Astrocyte (in vitro differentiated cells and primary cell): Measurements from ENCODE around the gene MYO1G. TPM values are rescaled to one million over a fixed set of nuclear protein-coding genes. Genes with fewer than 3 reads are reported as not detected.

ENCODE experiments used
- DNase-seq: peaks from one replicate; pipeline ENCODE4 v3.0.0-alpha.2; 2010; ENCODE audit warnings: low read depth
- FAIRE-seq: peaks from 2 replicates; lab custom pipeline; 2011; peaks lifted over from hg19 to GRCh38; lab: Jason Lieb, UNC
- H2AFZ ChIP-seq: 2 replicates; pipeline ENCODE4 v1.6.0; 2012; ENCODE audit warnings: low read depth, low read length, inconsistent platforms
- H3K27ac ChIP-seq: 2 replicates; pipeline ENCODE4 v1.5.1; 2011; ENCODE audit warnings: low read depth, low read length, inconsistent platforms
- H3K27me3 ChIP-seq: 2 replicates; pipeline ENCODE4 v1.6.0; 2011; ENCODE audit warnings: low read length, inconsistent platforms; ENCODE audit not compliant: insufficient read depth
- H3K36me3 ChIP-seq: 2 replicates; pipeline ENCODE4 v1.5.1; 2011; ENCODE audit warnings: low read length, inconsistent platforms; ENCODE audit not compliant: insufficient read depth
- H3K4me1 ChIP-seq: 2 replicates; pipeline ENCODE4 v1.5.1; 2011; ENCODE audit warnings: low read length, inconsistent platforms; ENCODE audit not compliant: insufficient read depth
- H3K4me2 ChIP-seq: 2 replicates; pipeline ENCODE4 v1.6.0; 2012; ENCODE audit warnings: low read length, inconsistent platforms
- H3K4me3 ChIP-seq: 2 replicates; pipeline ENCODE4 v1.5.1; 2011; ENCODE audit warnings: low read depth, mild to moderate bottlenecking, low read length, inconsistent platforms; ENCODE audit not compliant: insufficient read depth
- H3K79me2 ChIP-seq: 2 replicates; pipeline ENCODE4 v1.6.0; 2012; ENCODE audit warnings: mild to moderate bottlenecking, low read length, inconsistent platforms; ENCODE audit not compliant: insufficient read depth
- H3K9ac ChIP-seq: 2 replicates; pipeline ENCODE4 v1.6.0; 2012; ENCODE audit warnings: mild to moderate bottlenecking, low read length, inconsistent platforms
- H3K9me3 ChIP-seq: 2 replicates; pipeline ENCODE4 v1.5.1; 2012; ENCODE audit warnings: low read depth, mild to moderate bottlenecking, low read length, inconsistent platforms; ENCODE audit not compliant: insufficient read depth
- H4K20me1 ChIP-seq: 2 replicates; pipeline ENCODE4 v1.6.0; 2012; ENCODE audit warnings: low read length, inconsistent platforms; ENCODE audit not compliant: insufficient read depth
- H3K27ac Mint-ChIP-seq: one replicate; pipeline ENCODE4 v1.8.0; 2021; ENCODE audit warnings: mild to moderate bottlenecking, mixed read lengths; ENCODE audit not compliant: unreplicated experiment
- H3K27me3 Mint-ChIP-seq: one replicate; pipeline ENCODE4 v1.8.0; 2021; ENCODE audit warnings: low read depth, mixed read lengths; ENCODE audit not compliant: unreplicated experiment
- H3K36me3 Mint-ChIP-seq: one replicate; pipeline ENCODE4 v1.8.0; 2021; ENCODE audit warnings: low read depth, mixed read lengths; ENCODE audit not compliant: unreplicated experiment
- H3K4me1 Mint-ChIP-seq: one replicate; pipeline ENCODE4 v1.8.0; 2021; ENCODE audit warnings: low read depth, mixed read lengths; ENCODE audit not compliant: unreplicated experiment
- H3K4me3 Mint-ChIP-seq: one replicate; pipeline ENCODE4 v1.8.0; 2021; ENCODE audit warnings: mild to moderate bottlenecking, moderate library complexity, mixed read lengths; ENCODE audit not compliant: unreplicated experiment
- H3K9me3 Mint-ChIP-seq: one replicate; pipeline ENCODE4 v1.8.0; 2021; ENCODE audit warnings: mild to moderate bottlenecking, mixed read lengths; ENCODE audit not compliant: unreplicated experiment
- EZH2 ChIP-seq: IDR thresholded peaks from 2 replicates; pipeline ENCODE4 v1.6.1; 2012; ENCODE audit warnings: mild to moderate bottlenecking, low read length, inconsistent platforms; ENCODE audit not compliant: insufficient read depth
- total RNA-seq: library from RNA; stranded (reverse); gene quantifications from 2 replicates; pipeline ENCODE4 v1.2.1, GENCODE V29; 2021
- TF ChIP-seq, protein P1 (sequence below): IDR thresholded peaks from 2 replicates; pipeline ENCODE4 v1.5.1; 2011; ENCODE audit warnings: low read depth, mild to moderate bottlenecking, inconsistent platforms, low read length, moderate library complexity; ENCODE audit not compliant: insufficient read depth

Gene MYO1G
- total RNA-seq, 1 donor from 2014 or later = 0.11 TPM

DNA sequence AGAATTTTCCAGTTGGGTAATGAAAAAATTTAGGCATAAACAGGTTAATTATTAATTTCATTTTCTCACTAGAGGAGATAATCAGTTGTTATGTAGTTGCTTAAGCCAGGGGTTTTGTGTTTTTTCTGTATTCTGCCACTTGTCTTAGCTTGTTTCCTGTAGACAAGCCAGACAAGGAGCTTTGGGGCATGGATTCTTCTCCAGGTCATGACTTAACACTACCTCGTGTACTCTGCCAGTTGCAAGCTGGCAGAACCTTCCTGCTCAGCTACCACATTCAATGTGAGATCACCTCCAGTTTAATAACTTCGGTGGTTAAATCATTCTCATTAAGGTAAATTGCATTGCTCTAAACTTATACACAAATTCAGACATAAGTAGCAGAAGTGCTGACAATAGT lies 23.0 kb upstream of the MYO1G start:
- Histone ChIP-seq H3K79me2 (peaks cover 63% of the 10 kb centered on the region), H3K9ac (no peak overlapping the region), H3K36me3 (no peaks in the 10 kb centered on the region), H3K4me3 (peak overlapping the region; percentile 93), H3K4me1 (peaks cover 8% of the 10 kb centered on the region), H2AFZ (no peak overlapping the region), H3K4me2 (peak overlapping the region; percentile 95), H3K9me3 (no peaks in the 10 kb centered on the region), H3K27me3 (no peaks in the 10 kb centered on the region), H3K27ac (no peak overlapping the region), H4K20me1 (peaks cover 48% of the 10 kb centered on the region)
- Mint-ChIP-seq H3K27me3 (no peaks in the 10 kb centered on the region), H3K27ac (no peak overlapping the region), H3K36me3 (no peaks in the 10 kb centered on the region), H3K4me3 (peak overlapping the region; percentile 88), H3K4me1 (peaks cover 10% of the 10 kb centered on the region), H3K9me3 (no peaks in the 10 kb centered on the region)
- FAIRE-seq (no peak), DNase-seq (no peak)
- TF ChIP-seq, protein P1, sequence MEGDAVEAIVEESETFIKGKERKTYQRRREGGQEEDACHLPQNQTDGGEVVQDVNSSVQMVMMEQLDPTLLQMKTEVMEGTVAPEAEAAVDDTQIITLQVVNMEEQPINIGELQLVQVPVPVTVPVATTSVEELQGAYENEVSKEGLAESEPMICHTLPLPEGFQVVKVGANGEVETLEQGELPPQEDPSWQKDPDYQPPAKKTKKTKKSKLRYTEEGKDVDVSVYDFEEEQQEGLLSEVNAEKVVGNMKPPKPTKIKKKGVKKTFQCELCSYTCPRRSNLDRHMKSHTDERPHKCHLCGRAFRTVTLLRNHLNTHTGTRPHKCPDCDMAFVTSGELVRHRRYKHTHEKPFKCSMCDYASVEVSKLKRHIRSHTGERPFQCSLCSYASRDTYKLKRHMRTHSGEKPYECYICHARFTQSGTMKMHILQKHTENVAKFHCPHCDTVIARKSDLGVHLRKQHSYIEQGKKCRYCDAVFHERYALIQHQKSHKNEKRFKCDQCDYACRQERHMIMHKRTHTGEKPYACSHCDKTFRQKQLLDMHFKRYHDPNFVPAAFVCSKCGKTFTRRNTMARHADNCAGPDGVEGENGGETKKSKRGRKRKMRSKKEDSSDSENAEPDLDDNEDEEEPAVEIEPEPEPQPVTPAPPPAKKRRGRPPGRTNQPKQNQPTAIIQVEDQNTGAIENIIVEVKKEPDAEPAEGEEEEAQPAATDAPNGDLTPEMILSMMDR = no peak
- no peak for TF ChIP-seq EZH2

DNA sequence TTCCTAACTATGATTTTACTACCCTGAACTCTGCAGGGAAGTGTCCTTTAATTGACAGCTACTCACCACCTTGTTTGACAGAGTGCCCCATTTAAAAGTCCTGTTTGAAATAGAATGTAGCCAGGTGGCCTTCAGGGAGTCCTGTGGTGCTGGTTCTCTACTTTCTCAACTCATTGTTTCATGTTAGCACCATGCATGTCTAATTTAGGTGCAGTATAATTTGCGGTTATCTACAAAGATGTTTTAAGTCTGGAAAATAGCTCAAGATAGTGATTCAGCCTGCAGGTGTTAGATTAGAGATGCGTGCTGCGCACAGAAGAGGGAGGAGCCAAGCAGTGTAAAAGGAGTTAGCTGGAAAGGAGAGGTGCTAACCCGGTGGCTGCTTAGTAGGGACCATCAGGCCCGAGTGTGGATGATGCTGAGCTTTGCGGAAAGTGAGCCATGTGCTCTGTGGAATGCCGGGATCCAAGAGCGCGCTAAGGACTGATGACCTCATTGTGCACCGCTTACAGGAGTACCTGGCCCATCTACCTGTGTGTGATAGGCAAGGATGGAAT lies 22.4 kb upstream of the MYO1G start:
- no peaks in the 10 kb centered on the region for H3K9me3 ChIP-seq
- H3K4me3 Mint-ChIP-seq = peak overlapping the region; percentile 88
- H3K27me3 ChIP-seq = no peaks in the 10 kb centered on the region
- H4K20me1 ChIP-seq = peaks cover 43% of the 10 kb centered on the region
- peak overlapping the region; percentile 95 for H3K4me2 ChIP-seq
- peak overlapping the region; percentile 87 for H3K9ac ChIP-seq
- no peak for FAIRE-seq
- no peaks in the 10 kb centered on the region for H3K36me3 ChIP-seq
- peaks cover 58% of the 10 kb centered on the region for H3K79me2 ChIP-seq
- TF ChIP-seq, protein P1 = no peak
- TF ChIP-seq EZH2 = no peak
- peaks cover 10% of the 10 kb centered on the region for H3K4me1 Mint-ChIP-seq
- no peaks in the 10 kb centered on the region for H3K36me3 Mint-ChIP-seq
- peak overlapping the region; percentile 93 for H3K4me3 ChIP-seq
- DNase-seq = peak; percentile 32
- H3K9me3 Mint-ChIP-seq = no peaks in the 10 kb centered on the region
- no peaks in the 10 kb centered on the region for H3K27me3 Mint-ChIP-seq
- H2AFZ ChIP-seq = no peak overlapping the region
- H3K27ac Mint-ChIP-seq = peak overlapping the region; percentile 64
- no peak overlapping the region for H3K27ac ChIP-seq
- peaks cover 8% of the 10 kb centered on the region for H3K4me1 ChIP-seq
